Fibroblast of lung (primary cell): ENCODE measurements around the gene ERGIC3.

ENCODE experiments used
- EZH2 ChIP-seq: IDR thresholded peaks from 2 replicates; pipeline ENCODE4 v1.5.1; 2012; ENCODE audit warnings: low read length, control low read depth, mild to moderate bottlenecking; ENCODE audit errors: missing control alignments
- TF ChIP-seq, protein P1 (sequence below), 2 donors: IDR thresholded peaks in 1 of 2; conservative IDR thresholded peaks in 1 of 2; 1 replicate in 1 of 2; 2 replicates in 1 of 2; pipeline ENCODE4 v1.5.1; 2011 to 2012; ENCODE audit warnings: low read length in 2 of 2, control low read depth in 1 of 2, inconsistent platforms in 1 of 2, low read depth in 1 of 2, mild to moderate bottlenecking in 1 of 2

- TF ChIP-seq, protein P1, sequence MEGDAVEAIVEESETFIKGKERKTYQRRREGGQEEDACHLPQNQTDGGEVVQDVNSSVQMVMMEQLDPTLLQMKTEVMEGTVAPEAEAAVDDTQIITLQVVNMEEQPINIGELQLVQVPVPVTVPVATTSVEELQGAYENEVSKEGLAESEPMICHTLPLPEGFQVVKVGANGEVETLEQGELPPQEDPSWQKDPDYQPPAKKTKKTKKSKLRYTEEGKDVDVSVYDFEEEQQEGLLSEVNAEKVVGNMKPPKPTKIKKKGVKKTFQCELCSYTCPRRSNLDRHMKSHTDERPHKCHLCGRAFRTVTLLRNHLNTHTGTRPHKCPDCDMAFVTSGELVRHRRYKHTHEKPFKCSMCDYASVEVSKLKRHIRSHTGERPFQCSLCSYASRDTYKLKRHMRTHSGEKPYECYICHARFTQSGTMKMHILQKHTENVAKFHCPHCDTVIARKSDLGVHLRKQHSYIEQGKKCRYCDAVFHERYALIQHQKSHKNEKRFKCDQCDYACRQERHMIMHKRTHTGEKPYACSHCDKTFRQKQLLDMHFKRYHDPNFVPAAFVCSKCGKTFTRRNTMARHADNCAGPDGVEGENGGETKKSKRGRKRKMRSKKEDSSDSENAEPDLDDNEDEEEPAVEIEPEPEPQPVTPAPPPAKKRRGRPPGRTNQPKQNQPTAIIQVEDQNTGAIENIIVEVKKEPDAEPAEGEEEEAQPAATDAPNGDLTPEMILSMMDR (conservative IDR thresholded peaks at IDR 0.05 in 1 of 2, IDR thresholded peaks at IDR 0.05 in 1 of 2; ENCODE audit: low read depth in 1 of 2, low read length in 2 of 2) = no peak
- TF ChIP-seq EZH2 = no peak
Observed at GRCh38 chr20:35578469-35578868, 36.6 kb downstream of the ERGIC3 start.
